ENCODE data around the gene VRK2.
"Not testable (repeated sequence)": the region's sequence is repeated elsewhere in the genome, so short reads cannot be mapped to it uniquely, and the experiment has no call there.

Gene VRK2

GRCh38 chr2:58057707-58058530 is 11.3 kb downstream of the VRK2 start:
- H3K9me3 Mint-ChIP-seq = no peaks in the 10 kb centered on the region
- peaks cover 14% of the 10 kb centered on the region for H3K4me1 Mint-ChIP-seq
- DNase-seq (ENCODE audit: low spot score in 2 of 2) = no peak
- ATAC-seq (replicated peaks; ENCODE audit: extremely low read depth, poor library complexity, severe bottlenecking) = no peak
- H3K4me3 Mint-ChIP-seq = no peak overlapping the region
- peak overlapping the region; percentile 38 for H3K27ac Mint-ChIP-seq (ENCODE audit: low read depth)
- peaks cover 11% of the 10 kb centered on the region for H3K36me3 Mint-ChIP-seq (ENCODE audit: insufficient read depth)
- H3K27me3 Mint-ChIP-seq = no peaks in the 10 kb centered on the region

DNA sequence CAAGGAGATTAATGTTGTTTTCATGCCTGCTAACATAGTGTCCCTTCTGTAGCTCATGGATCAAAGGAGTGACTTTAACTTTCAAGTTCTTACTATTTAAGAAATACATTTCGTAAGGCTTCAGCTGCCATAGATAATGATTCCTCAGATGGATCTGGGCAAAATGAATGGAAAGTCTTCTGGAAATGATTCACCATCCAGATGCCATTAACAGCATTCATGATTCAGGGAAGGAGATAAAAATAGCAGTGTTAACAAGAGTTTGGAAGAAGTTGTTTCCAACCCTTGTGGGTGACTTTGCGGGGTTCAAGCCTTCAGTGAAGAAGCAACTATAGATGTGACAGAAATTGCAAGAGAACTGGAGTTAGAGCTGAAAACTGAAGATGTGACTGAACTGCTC is 17.0 kb downstream of the VRK2 start:
- no peaks in the 10 kb centered on the region for H3K27me3 Mint-ChIP-seq
- H3K27ac Mint-ChIP-seq (ENCODE audit: low read depth) = no peak overlapping the region
- ATAC-seq (replicated peaks; ENCODE audit: extremely low read depth, poor library complexity, severe bottlenecking) = no peak
- H3K4me3 Mint-ChIP-seq = no peak overlapping the region
- DNase-seq (ENCODE audit: low spot score in 2 of 2) = no peak
- H3K9me3 Mint-ChIP-seq = no peaks in the 10 kb centered on the region
- H3K36me3 Mint-ChIP-seq (ENCODE audit: insufficient read depth) = peaks cover 2% of the 10 kb centered on the region
- H3K4me1 Mint-ChIP-seq = peaks cover 29% of the 10 kb centered on the region

- H3K4me3 Mint-ChIP-seq = no peak overlapping the region
- no peaks in the 10 kb centered on the region for H3K27me3 Mint-ChIP-seq
- peaks cover 29% of the 10 kb centered on the region for H3K4me1 Mint-ChIP-seq
- H3K27ac Mint-ChIP-seq (ENCODE audit: low read depth) = no peak overlapping the region
- ATAC-seq (replicated peaks; ENCODE audit: extremely low read depth, poor library complexity, severe bottlenecking) (no peak), DNase-seq (ENCODE audit: low spot score in 2 of 2) (no peak)
- H3K9me3 Mint-ChIP-seq = no peaks in the 10 kb centered on the region
- H3K36me3 Mint-ChIP-seq (ENCODE audit: insufficient read depth) = peaks cover 2% of the 10 kb centered on the region
These were observed 17.5 kb downstream of the VRK2 start for GRCh38 chr2:58064086-58064485.

GRCh38 chr2:58065248-58065647 is 18.6 kb downstream of the VRK2 start:
- H3K4me1 Mint-ChIP-seq = peaks cover 31% of the 10 kb centered on the region
- H3K27me3 Mint-ChIP-seq = no peaks in the 10 kb centered on the region
- ATAC-seq (replicated peaks; ENCODE audit: extremely low read depth, poor library complexity, severe bottlenecking) (no peak), DNase-seq (ENCODE audit: low spot score in 2 of 2) (no peak)
- no peak overlapping the region for H3K4me3 Mint-ChIP-seq
- H3K9me3 Mint-ChIP-seq = no peaks in the 10 kb centered on the region
- peaks cover 2% of the 10 kb centered on the region for H3K36me3 Mint-ChIP-seq (ENCODE audit: insufficient read depth)
- no peak overlapping the region for H3K27ac Mint-ChIP-seq (ENCODE audit: low read depth)

DNA sequence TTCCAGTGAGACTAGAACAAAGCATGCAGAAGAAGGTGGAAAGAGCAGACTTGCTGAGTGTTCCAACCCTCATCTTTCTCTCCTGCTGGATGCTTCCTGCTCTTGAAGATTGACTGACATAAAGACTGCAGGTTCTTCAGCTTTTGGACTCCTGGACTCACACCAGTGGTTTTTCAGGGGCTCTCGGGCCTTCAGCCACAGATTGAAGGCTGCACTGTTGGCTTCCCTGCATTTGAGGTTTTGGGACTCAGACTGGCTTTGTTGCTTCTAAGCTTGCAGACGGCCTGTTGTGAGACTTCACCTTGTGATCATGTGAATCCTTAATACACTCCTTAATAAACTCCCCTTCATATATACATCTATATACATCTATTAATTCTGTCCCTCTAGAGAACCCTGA is 20.4 kb downstream of the VRK2 start:
- DNase-seq (ENCODE audit: low spot score in 2 of 2) (no peak), ATAC-seq (replicated peaks; ENCODE audit: extremely low read depth, poor library complexity, severe bottlenecking) (no peak)
- Mint-ChIP-seq H3K36me3 (ENCODE audit: insufficient read depth) (peaks cover 2% of the 10 kb centered on the region), H3K4me1 (peaks cover 35% of the 10 kb centered on the region), H3K27me3 (no peaks in the 10 kb centered on the region), H3K27ac (ENCODE audit: low read depth) (no peak overlapping the region), H3K9me3 (no peaks in the 10 kb centered on the region), H3K4me3 (no peak overlapping the region)

GRCh38 chr2:58070765-58071164 is 24.2 kb downstream of the VRK2 start:
- Mint-ChIP-seq H3K9me3 (no peaks in the 10 kb centered on the region), H3K27ac (ENCODE audit: low read depth) (no peak overlapping the region), H3K27me3 (no peaks in the 10 kb centered on the region), H3K4me1 (peaks cover 29% of the 10 kb centered on the region), H3K36me3 (ENCODE audit: insufficient read depth) (peaks cover 4% of the 10 kb centered on the region), H3K4me3 (no peak overlapping the region)
- DNase-seq (ENCODE audit: low spot score in 2 of 2) (no peak), ATAC-seq (replicated peaks; ENCODE audit: extremely low read depth, poor library complexity, severe bottlenecking) (no peak)

DNA sequence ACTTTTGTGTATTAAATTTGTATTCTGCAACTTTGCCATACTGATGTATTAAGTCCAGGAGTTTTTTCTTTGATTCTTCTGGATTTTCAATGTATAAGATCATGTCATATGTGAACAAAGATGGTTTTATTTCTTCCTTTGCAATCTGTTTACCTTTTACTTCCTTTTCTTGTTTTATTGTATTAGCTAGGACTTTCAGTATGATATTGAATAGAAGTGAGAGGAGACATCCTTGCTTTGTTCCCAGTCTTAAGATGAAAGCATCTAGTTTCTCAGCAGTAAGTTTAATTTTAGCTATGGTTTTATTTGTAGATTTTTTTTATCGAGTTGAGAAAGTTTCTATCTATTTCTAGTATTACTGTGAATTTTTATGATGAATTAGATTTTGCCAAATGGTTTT is 25.5 kb downstream of the VRK2 start:
- no peak for DNase-seq (ENCODE audit: low spot score in 2 of 2)
- ATAC-seq (replicated peaks; ENCODE audit: extremely low read depth, poor library complexity, severe bottlenecking) = no peak
- Mint-ChIP-seq H3K4me3 (no peak overlapping the region), H3K9me3 (no peaks in the 10 kb centered on the region), H3K36me3 (ENCODE audit: insufficient read depth) (peaks cover 4% of the 10 kb centered on the region), H3K4me1 (peaks cover 22% of the 10 kb centered on the region), H3K27me3 (no peaks in the 10 kb centered on the region), H3K27ac (ENCODE audit: low read depth) (no peak overlapping the region)

GRCh38 chr2:58073008-58073407 is 26.4 kb downstream of the VRK2 start:
- Mint-ChIP-seq H3K36me3 (ENCODE audit: insufficient read depth) (peaks cover 2% of the 10 kb centered on the region), H3K4me1 (peaks cover 31% of the 10 kb centered on the region), H3K4me3 (no peak overlapping the region), H3K9me3 (no peaks in the 10 kb centered on the region), H3K27ac (ENCODE audit: low read depth) (no peak overlapping the region), H3K27me3 (no peaks in the 10 kb centered on the region)
- no peak for ATAC-seq (replicated peaks; ENCODE audit: extremely low read depth, poor library complexity, severe bottlenecking)
- no peak for DNase-seq (ENCODE audit: low spot score in 2 of 2)

GRCh38 chr2:58073751-58074150 is 27.1 kb downstream of the VRK2 start:
- Mint-ChIP-seq H3K4me1 (peaks cover 35% of the 10 kb centered on the region), H3K4me3 (no peak overlapping the region), H3K36me3 (ENCODE audit: insufficient read depth) (peaks cover 2% of the 10 kb centered on the region), H3K27me3 (no peaks in the 10 kb centered on the region), H3K27ac (ENCODE audit: low read depth) (no peak overlapping the region), H3K9me3 (no peaks in the 10 kb centered on the region)
- no peak for ATAC-seq (replicated peaks; ENCODE audit: extremely low read depth, poor library complexity, severe bottlenecking)
- no peak for DNase-seq (ENCODE audit: low spot score in 2 of 2)

DNA sequence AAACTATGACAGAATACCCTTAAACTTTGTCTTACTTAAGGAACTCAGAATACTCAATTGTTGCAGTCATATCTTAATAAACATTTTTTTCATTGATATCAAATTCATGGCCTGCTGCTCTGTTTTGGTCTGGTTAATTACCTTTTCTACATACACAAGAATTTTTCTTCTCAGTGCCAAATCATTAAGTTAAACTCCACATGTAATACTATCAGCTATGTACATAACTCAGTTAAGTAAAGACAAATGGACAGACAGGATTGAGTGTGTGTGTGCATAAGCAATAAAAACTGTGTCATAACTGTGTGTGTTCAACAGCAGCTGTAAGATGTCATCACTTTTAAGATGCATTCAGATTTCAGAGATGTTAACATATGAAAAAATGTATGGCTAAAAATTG is 34.4 kb downstream of the VRK2 start:
- ATAC-seq (replicated peaks; ENCODE audit: extremely low read depth, poor library complexity, severe bottlenecking) (no peak), DNase-seq (ENCODE audit: low spot score in 2 of 2) (no peak)
- no peaks in the 10 kb centered on the region for H3K27me3 Mint-ChIP-seq
- no peak overlapping the region for H3K4me3 Mint-ChIP-seq
- H3K4me1 Mint-ChIP-seq = peaks cover 23% of the 10 kb centered on the region
- H3K36me3 Mint-ChIP-seq (ENCODE audit: insufficient read depth) = peaks cover 3% of the 10 kb centered on the region
- no peak overlapping the region for H3K27ac Mint-ChIP-seq (ENCODE audit: low read depth)
- H3K9me3 Mint-ChIP-seq = no peaks in the 10 kb centered on the region

- H3K36me3 Mint-ChIP-seq (ENCODE audit: insufficient read depth) = peaks cover 32% of the 10 kb centered on the region
These were observed 42.5 kb downstream of the VRK2 start for GRCh38 chr2:58089081-58089480.

GRCh38 chr2:58092772-58093171 is 46.2 kb downstream of the VRK2 start:
- not testable (repeated sequence) for H3K9me3 Mint-ChIP-seq; DNase-seq (ENCODE audit: low spot score in 2 of 2); H3K27me3 Mint-ChIP-seq; H3K4me3 Mint-ChIP-seq; ATAC-seq (replicated peaks; ENCODE audit: extremely low read depth, poor library complexity, severe bottlenecking); H3K27ac Mint-ChIP-seq (ENCODE audit: low read depth); H3K4me1 Mint-ChIP-seq
- H3K36me3 Mint-ChIP-seq (ENCODE audit: insufficient read depth) = peaks cover 26% of the 10 kb centered on the region

More at GRCh38 chr2:58089081-58089480, 42.5 kb downstream of the VRK2 start:
- ATAC-seq (replicated peaks; ENCODE audit: extremely low read depth, poor library complexity, severe bottlenecking) (no peak), DNase-seq (ENCODE audit: low spot score in 2 of 2) (no peak)
- Mint-ChIP-seq H3K4me3 (no peak overlapping the region), H3K9me3 (no peaks in the 10 kb centered on the region), H3K4me1 (peaks cover 5% of the 10 kb centered on the region), H3K27ac (ENCODE audit: low read depth) (no peak overlapping the region), H3K27me3 (no peaks in the 10 kb centered on the region)

DNA sequence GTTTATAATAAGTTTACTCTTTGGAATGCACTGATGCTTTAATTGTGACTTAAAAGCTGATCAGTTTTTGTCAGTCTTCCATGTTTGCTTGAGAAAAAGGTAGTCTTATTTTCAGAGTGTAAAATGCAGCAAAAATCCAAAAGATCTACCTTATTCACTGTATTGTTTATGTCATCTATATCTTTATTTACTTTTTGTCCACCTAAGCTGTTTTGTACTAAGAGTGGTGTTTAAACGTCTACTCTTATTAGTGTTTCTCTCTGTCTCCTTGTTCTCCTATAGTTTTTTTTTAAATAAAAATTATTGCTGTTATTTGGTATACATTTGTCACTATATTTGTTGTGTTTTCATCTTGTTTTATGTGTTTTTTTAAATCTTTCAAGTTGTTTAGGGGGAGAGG is 50.4 kb downstream of the VRK2 start:
- no peaks in the 10 kb centered on the region for H3K4me1 Mint-ChIP-seq
- DNase-seq (ENCODE audit: low spot score in 2 of 2) = no peak

More for the DNA sequence above, 50.4 kb downstream of the VRK2 start:
- ATAC-seq (replicated peaks; ENCODE audit: extremely low read depth, poor library complexity, severe bottlenecking) = no peak
- no peak overlapping the region for H3K4me3 Mint-ChIP-seq
- H3K27ac Mint-ChIP-seq (ENCODE audit: low read depth) = no peak overlapping the region
- H3K9me3 Mint-ChIP-seq = no peaks in the 10 kb centered on the region
- H3K36me3 Mint-ChIP-seq (ENCODE audit: insufficient read depth) = peaks cover 6% of the 10 kb centered on the region
- H3K27me3 Mint-ChIP-seq = no peaks in the 10 kb centered on the region

All from central memory CD8-positive, alpha-beta T cell (primary cell).